Endothelial cell of umbilical vein (primary cell): ENCODE results near the gene ROPN1L. TPM values are rescaled to one million over a fixed set of nuclear protein-coding genes. Genes with fewer than 3 reads are reported as not detected.

Experiments
- BruUV-seq: library from RNA; stranded (reverse); fragments of 400-500 nt; replicated peaks from 2 replicates; lab custom pipeline; 2021; lab: Mats Ljungman, UMichigan
- CTCF ChIA-PET: fragments of 300-600, 350-600 bp; sonication (Branson Sonifier 250); formaldehyde crosslinking; loops from one replicate; lab custom pipeline; 2021; ENCODE audit warnings: antibody characterized with exemption, inconsistent platforms; lab: Charles Lee
- POLR2A ChIA-PET: fragments of 300-600, 350-600 bp; sonication (Branson Sonifier 250); formaldehyde crosslinking; loops from one replicate; lab custom pipeline; 2021; ENCODE audit warnings: antibody characterized with exemption, inconsistent platforms; lab: Charles Lee
- DNase-seq: peaks from one replicate; pipeline ENCODE4 v3.0.0-alpha.2; 2011; ENCODE audit warnings: low read depth, low spot score
- FAIRE-seq: peaks from 2 replicates; lab custom pipeline; 2011; peaks lifted over from hg19 to GRCh38; lab: Jason Lieb, UNC
- H2AFZ ChIP-seq: 2 replicates; pipeline ENCODE4 v1.6.0; 2012; ENCODE audit warnings: low read depth, low read length, control low read depth, inconsistent platforms
- H3K27ac ChIP-seq: 2 replicates; pipeline ENCODE4 v1.5.1; 2011; ENCODE audit warnings: low read depth, mild to moderate bottlenecking, control low read depth, low read length, moderate library complexity; ENCODE audit not compliant: insufficient read depth
- H3K27me3 ChIP-seq, 2 experiments: 2 replicates each; pipeline versions ENCODE4 v1.6.0 to v1.6.1; 2011; ENCODE audit warnings: low read length in 2 of 2, mixed read lengths in 1 of 2; ENCODE audit not compliant: control insufficient read depth in 2 of 2, insufficient read depth in 2 of 2
- H3K36me3 ChIP-seq, 2 experiments: 2 replicates in 1 of 2; 3 replicates in 1 of 2; pipeline ENCODE4 v1.5.1; 2011; ENCODE audit warnings: low read length in 2 of 2, mild to moderate bottlenecking in 1 of 2, moderate library complexity in 1 of 2; ENCODE audit not compliant: control insufficient read depth in 2 of 2, insufficient read depth in 2 of 2; ENCODE audit errors: extremely low read depth in 1 of 2
- H3K4me1 ChIP-seq: 3 replicates; pipeline ENCODE4 v1.5.1; 2011; ENCODE audit warnings: mild to moderate bottlenecking, low read length; ENCODE audit not compliant: control insufficient read depth, insufficient read depth; ENCODE audit errors: extremely low read depth
- H3K4me2 ChIP-seq: 2 replicates; pipeline ENCODE4 v1.6.1; 2011; ENCODE audit warnings: low read length, control low read depth, mixed read lengths; ENCODE audit not compliant: insufficient read depth
- H3K4me3 ChIP-seq, 3 experiments: fragments of 200-600 bp in 1 of 3; sonication (generic), shearing (Covaris generic) in 1 of 3; replicated peaks in 1 of 3; 2 replicates each; pipeline ENCODE4 v1.5.1; 2011 to 2016; ENCODE audit warnings: control low read depth in 3 of 3, low read length in 3 of 3, mild to moderate bottlenecking in 2 of 3, inconsistent platforms in 1 of 3, low read depth in 1 of 3, moderate library complexity in 1 of 3; ENCODE audit not compliant: insufficient read depth in 1 of 3
- H3K79me2 ChIP-seq: 2 replicates; pipeline ENCODE4 v1.6.0; 2012; ENCODE audit warnings: low read length, inconsistent platforms; ENCODE audit not compliant: control insufficient read depth, insufficient read depth
- H3K9ac ChIP-seq: replicated peaks from 2 replicates; pipeline ENCODE3; 2011; ENCODE audit warnings: low read length, control low read depth; ENCODE audit not compliant: insufficient read depth; ENCODE audit errors: extremely low read depth
- H3K9me1 ChIP-seq: replicated peaks from 3 replicates; pipeline ENCODE4 v1.6.0; 2011; ENCODE audit warnings: mild to moderate bottlenecking, low read length; ENCODE audit not compliant: control insufficient read depth, insufficient read depth; ENCODE audit errors: extremely low read depth
- H3K9me3 ChIP-seq: replicated peaks from 2 replicates; pipeline ENCODE4 v1.5.1; 2012; ENCODE audit warnings: low read length, inconsistent platforms; ENCODE audit not compliant: control insufficient read depth, insufficient read depth
- H4K20me1 ChIP-seq: replicated peaks from 2 replicates; pipeline ENCODE3; 2011; ENCODE audit warnings: mild to moderate bottlenecking, low read length; ENCODE audit not compliant: control insufficient read depth, insufficient read depth; ENCODE audit errors: extremely low read depth
- CTCF ChIP-seq, 2 donors: IDR thresholded peaks; 1 replicate in 1 of 2; 2 replicates in 1 of 2; pipeline ENCODE4 v1.5.1; 2011; ENCODE audit warnings: low read length in 2 of 2, mild to moderate bottlenecking in 2 of 2, moderate library complexity in 2 of 2, control low read depth in 1 of 2, inconsistent platforms in 1 of 2, low read depth in 1 of 2; ENCODE audit not compliant: insufficient read depth in 1 of 2; ENCODE audit errors: extremely low read depth in 1 of 2
- EZH2 ChIP-seq: IDR thresholded peaks from 2 replicates; pipeline ENCODE4 v1.6.1; 2012; ENCODE audit warnings: borderline replicate concordance, low read depth, mild to moderate bottlenecking, moderate library complexity, low read length, inconsistent platforms; ENCODE audit not compliant: severe bottlenecking
- FOS ChIP-seq: IDR thresholded peaks from 2 replicates; pipeline ENCODE4 v1.6.1; 2011; ENCODE audit warnings: mild to moderate bottlenecking, low read length, moderate library complexity, borderline replicate concordance; ENCODE audit not compliant: insufficient read depth
- GATA2 ChIP-seq: IDR thresholded peaks from 2 replicates; pipeline ENCODE4 v1.7.0; 2011; ENCODE audit warnings: low read depth, mild to moderate bottlenecking, moderate library complexity, mixed read lengths, low read length; ENCODE audit not compliant: insufficient read length, insufficient read depth
- JUN ChIP-seq: IDR thresholded peaks from 2 replicates; pipeline ENCODE4 v1.6.1; 2011; ENCODE audit warnings: borderline replicate concordance, low read depth; ENCODE audit not compliant: insufficient read length, insufficient read depth
- MAX ChIP-seq: IDR thresholded peaks from 2 replicates; pipeline ENCODE4 v1.6.1; 2011; ENCODE audit not compliant: insufficient read depth, insufficient read length
- MYC ChIP-seq: IDR thresholded peaks from one replicate; pipeline ENCODE4 v1.6.1; 2011; ENCODE audit warnings: mild to moderate bottlenecking, low read depth, low read length
- POLR2A ChIP-seq: IDR thresholded peaks from 2 replicates; pipeline ENCODE4 v1.6.1; 2012; ENCODE audit warnings: low read depth, mild to moderate bottlenecking, control low read depth, low read length
- POLR2AphosphoS5 ChIP-seq: IDR thresholded peaks from 2 replicates; pipeline ENCODE4 v1.6.1; 2012; ENCODE audit warnings: low read depth, mild to moderate bottlenecking, control low read depth, low read length, moderate library complexity; ENCODE audit not compliant: insufficient read depth
- dilution Hi-C: fragments of 300-500 bp; cut with MboI; formaldehyde crosslinking; loops from one replicate; pipeline ENCODE4 v1.15.0; 2019; ENCODE audit warnings: low sequenced_read_pairs; ENCODE audit not compliant: extremely low pct_ligation_motif_present
- intact Hi-C: fragments of 100-400 bp; cut with micrococcal nuclease; formaldehyde crosslinking; loops from one replicate; pipeline ENCODE4 v1.10.0; 2022
- polyA plus RNA-seq, 4 experiments: library from polyadenylated mRNA; depleted of rRNA in 3 of 4; stranded (reverse) in 3 of 4; unstranded in 1 of 4; fragments of >200 nt; gene quantifications; 2 replicates each; pipeline versions ENCODE4 v1.2.1 to v1.2.3, GENCODE V29; 2011 to 2012; ENCODE audit warnings: missing spikeins in 1 of 4
- total RNA-seq: library from RNA; stranded (reverse); gene quantifications from 2 replicates; pipeline ENCODE4 v1.2.3, GENCODE V29; 2021

Gene ROPN1L
- total and polyA plus RNA-seq, 2 donors (not counting 3 experiments of a cell fraction or from before 2014, with no cell fraction given): 0.30 to 0.60 TPM

GRCh38 chr5:10511741-10512640 is 70.3 kb downstream of the ROPN1L start:
- TF ChIP-seq POLR2A: no peak
- TF ChIP-seq EZH2: no peak
- no peak for TF ChIP-seq JUN
- no peak for TF ChIP-seq GATA2
- no peak for TF ChIP-seq FOS
- TF ChIP-seq MAX: no peak
- no peak for TF ChIP-seq CTCF (IDR thresholded peaks at IDR 0.05; ENCODE audit: extremely low read depth in 1 of 2, insufficient read depth in 1 of 2, low read depth in 1 of 2, low read length in 2 of 2)
- no peak for TF ChIP-seq MYC
- no peak for TF ChIP-seq POLR2AphosphoS5
- no peak for DNase-seq
- POLR2A ChIA-PET: interaction anchor here (0.6 kb wide), 1 partner anchor 39 kb away, joined by 3 read pairs; no protein-coding TSS in a partner anchor
- H3K27me3 ChIP-seq: no peaks in the 10 kb centered on the region
- no peak overlapping the region for H3K4me2 ChIP-seq
- H3K9ac ChIP-seq: no peak overlapping the region
- dilution Hi-C loops (no loop called here), intact Hi-C loops (loop anchor here (2.0 kb wide), 1 partner anchor 45 kb away; no protein-coding TSS in a partner anchor)
- no peaks in the 10 kb centered on the region for H3K9me3 ChIP-seq
- CTCF ChIA-PET: no interaction called here
- FAIRE-seq: no peak
- no peaks in the 10 kb centered on the region for H3K9me1 ChIP-seq
- no peak overlapping the region for H3K27ac ChIP-seq
- H3K4me1 ChIP-seq: peaks cover 22% of the 10 kb centered on the region
- no peak overlapping the region for H3K4me3 ChIP-seq
- H4K20me1 ChIP-seq: no peaks in the 10 kb centered on the region
- H3K36me3 ChIP-seq: no peaks in the 10 kb centered on the region
- H2AFZ ChIP-seq: no peak overlapping the region
- BruUV-seq: no TSS peak
- H3K79me2 ChIP-seq: no peaks in the 10 kb centered on the region
